Measurements from ENCODE around the gene ABHD17C.

Gene ABHD17C

GRCh38 chr15:80689716-80690115 lies 5.4 kb upstream of the ABHD17C start:
- DNase-seq (ENCODE audit: low spot score) = no peak

- DNase-seq (ENCODE audit: low spot score) = no peak
Measured at GRCh38 chr15:80691575-80691974, 3.5 kb upstream of the ABHD17C start.

GRCh38 chr15:80693682-80694610 lies 1.2 kb upstream of the ABHD17C start:
- DNase-seq (ENCODE audit: low spot score) = peak; percentile 2

- DNase-seq (ENCODE audit: low spot score) = peak; percentile 15
Measured at GRCh38 chr15:80694611-80695098, 455 bp upstream of the ABHD17C start.

GRCh38 chr15:80695911-80696661 lies 976 bp downstream of the ABHD17C start:
- DNase-seq (ENCODE audit: low spot score) = peak; percentile 6

GRCh38 chr15:80697075-80697685 lies 2.1 kb downstream of the ABHD17C start:
- DNase-seq (ENCODE audit: low spot score) = no peak

- DNase-seq (ENCODE audit: low spot score) = no peak
Measured at GRCh38 chr15:80698676-80699075, 3.6 kb downstream of the ABHD17C start.

- no peak for DNase-seq (ENCODE audit: low spot score)
Measured at GRCh38 chr15:80699981-80700380, 4.9 kb downstream of the ABHD17C start.

- DNase-seq (ENCODE audit: low spot score) = no peak
Measured at GRCh38 chr15:80701676-80702311, 6.7 kb downstream of the ABHD17C start.

- DNase-seq (ENCODE audit: low spot score) = no peak
Measured at GRCh38 chr15:80703081-80703480, 8.0 kb downstream of the ABHD17C start.

- DNase-seq (ENCODE audit: low spot score) = no peak
Measured at GRCh38 chr15:80703965-80704364, 8.9 kb downstream of the ABHD17C start.

- no peak for DNase-seq (ENCODE audit: low spot score)
Measured at GRCh38 chr15:80706161-80706560, 11.1 kb downstream of the ABHD17C start.

GRCh38 chr15:80709542-80709941 lies 14.4 kb downstream of the ABHD17C start:
- no peak for DNase-seq (ENCODE audit: low spot score)

GRCh38 chr15:80710635-80711554 lies 15.8 kb downstream of the ABHD17C start:
- no peak for DNase-seq (ENCODE audit: low spot score)

- no peak for DNase-seq (ENCODE audit: low spot score)
Measured at GRCh38 chr15:80711886-80712285, 16.8 kb downstream of the ABHD17C start.

- DNase-seq (ENCODE audit: low spot score) = no peak
Measured at GRCh38 chr15:80712956-80713355, 17.8 kb downstream of the ABHD17C start.

- DNase-seq (ENCODE audit: low spot score) = no peak
Measured at GRCh38 chr15:80721476-80721875, 26.4 kb downstream of the ABHD17C start.

GRCh38 chr15:80722811-80723210 lies 27.7 kb downstream of the ABHD17C start:
- DNase-seq (ENCODE audit: low spot score) = no peak

- DNase-seq (ENCODE audit: low spot score) = no peak
Measured at GRCh38 chr15:80727196-80727595, 32.1 kb downstream of the ABHD17C start.

- DNase-seq (ENCODE audit: low spot score) = no peak
Measured at GRCh38 chr15:80727596-80727995, 32.5 kb downstream of the ABHD17C start.

GRCh38 chr15:80730387-80730786 lies 35.3 kb downstream of the ABHD17C start:
- no peak for DNase-seq (ENCODE audit: low spot score)

Measured in CD4-positive, alpha-beta T cell treated with Interleukin-15 for 4 hours (primary cell).